K562 (cell line): ENCODE results near the gene SCAP. TPM values are rescaled to one million over a fixed set of nuclear protein-coding genes. Genes with fewer than 3 reads are reported as not detected.

Experiments used
- ARID1B ChIP-seq: fragments of 450-650 bp; IDR thresholded peaks from 2 replicates; pipeline ENCODE4 v1.6.1; 2016; ENCODE audit warnings: antibody characterized with exemption, mild to moderate bottlenecking, inconsistent platforms
- FOXA1 ChIP-seq: fragments of 450-650 bp; IDR thresholded peaks from 2 replicates; pipeline ENCODE4 v1.6.1; 2016; ENCODE audit warnings: mild to moderate bottlenecking, borderline replicate concordance
- GTF2A2 ChIP-seq: IDR thresholded peaks from 2 replicates; pipeline ENCODE4 v1.6.1; 2016; ENCODE audit warnings: mild to moderate bottlenecking, missing genetic modification characterization, missing compliant biosample characterization
- HMBOX1 ChIP-seq: sonication (generic); IDR thresholded peaks from 2 replicates; pipeline ENCODE4 v1.6.1; 2016
- HMGXB4 ChIP-seq: sonication (generic); formaldehyde crosslinking; IDR thresholded peaks from 2 replicates; pipeline ENCODE4 v1.8.1; 2023; ENCODE audit warnings: mild to moderate bottlenecking, missing genetic modification reagents
- HNRNPLL ChIP-seq: fragments of 200-400 bp; formaldehyde crosslinking; IDR thresholded peaks from 2 replicates; pipeline ENCODE4 v1.6.1; 2017; ENCODE audit warnings: low read length, low read depth, mild to moderate bottlenecking; ENCODE audit not compliant: poor library complexity, severe bottlenecking
- HNRNPUL1 ChIP-seq: fragments of 200-400 bp; formaldehyde crosslinking; IDR thresholded peaks from 2 replicates; pipeline ENCODE4 v1.6.1; 2017; ENCODE audit warnings: low read length
- PCBP1 ChIP-seq: fragments of 200-400 bp; formaldehyde crosslinking; IDR thresholded peaks from 2 replicates; pipeline ENCODE4 v1.6.1; 2018; ENCODE audit warnings: mild to moderate bottlenecking, low read depth, low read length; ENCODE audit not compliant: poor library complexity, severe bottlenecking
- RFX7 ChIP-seq: fragments of 250-450 bp; sonication (Bioruptor Pico); IDR thresholded peaks from 2 replicates; pipeline ENCODE4 v1.5.1; 2021; ENCODE audit warnings: mild to moderate bottlenecking
- SMAD1 ChIP-seq: fragments of 150-350 bp; IDR thresholded peaks from 2 replicates; pipeline ENCODE4 v1.6.1; 2014; ENCODE audit warnings: low read length, low read depth; ENCODE audit not compliant: partially characterized antibody
- WHSC1 ChIP-seq: IDR thresholded peaks from one replicate; pipeline ENCODE4 v1.6.1; 2012; ENCODE audit warnings: low read length, control low read depth, inconsistent platforms
- ZBTB11 ChIP-seq, 3 experiments: fragments of 200-800 bp in 1 of 3; fragments of 250-450 bp in 1 of 3; fragments of 450-650 bp in 1 of 3; sonication (Bioruptor Pico) in 1 of 3; sonication (Bioruptor generic) in 1 of 3; formaldehyde crosslinking in 1 of 3; IDR thresholded peaks; 2 replicates each; pipeline versions ENCODE4 v1.6.1 to v1.8.0; 2016 to 2022; ENCODE audit warnings: mild to moderate bottlenecking in 2 of 3, missing genetic modification characterization in 2 of 3, missing compliant biosample characterization in 1 of 3, moderate library complexity in 1 of 3
- ZBTB33 ChIP-seq: sonication (generic); formaldehyde crosslinking; IDR thresholded peaks from 2 replicates; pipeline ENCODE4 v1.8.1; 2023; ENCODE audit warnings: mild to moderate bottlenecking, missing genetic modification reagents
- ZBTB8A ChIP-seq: fragments of 450-650 bp; IDR thresholded peaks from 2 replicates; pipeline ENCODE4 v1.6.1; 2018; ENCODE audit warnings: mild to moderate bottlenecking, moderate library complexity; ENCODE audit not compliant: partially characterized antibody
- ZBTB9 ChIP-seq: fragments of 450-650 bp; formaldehyde crosslinking; IDR thresholded peaks from 2 replicates; pipeline ENCODE4 v1.4.0; 2020; ENCODE audit warnings: mild to moderate bottlenecking, moderate library complexity
- ZNF23 ChIP-seq: fragments of 250-450 bp; sonication (Bioruptor Pico); IDR thresholded peaks from 2 replicates; pipeline ENCODE4 v1.4.0; 2020; ENCODE audit warnings: mild to moderate bottlenecking
- ZNF431 ChIP-seq: sonication (generic); formaldehyde crosslinking; IDR thresholded peaks from 2 replicates; pipeline ENCODE4 v1.8.0; 2022; ENCODE audit warnings: mild to moderate bottlenecking, missing genetic modification reagents
- polyA plus RNA-seq, 8 experiments: library from polyadenylated mRNA; depleted of rRNA in 4 of 8; stranded (reverse) in 5 of 8; unstranded in 3 of 8; fragments of >200 nt; fragmentation: Nextera tagmentation in 2 of 8; fragmentation: Illumina TruSeq in 1 of 8; extraction: Ambion mirVana in 2 of 8; extraction: Trizol in 1 of 8; gene quantifications; 2 replicates each; pipeline versions ENCODE4 v1.2.1 to v1.2.3, GENCODE V29; 2011 to 2014; ENCODE audit warnings: inconsistent platforms in 1 of 8, missing spikeins in 1 of 8
- total RNA-seq, 7 experiments: library from RNA; depleted of rRNA in 6 of 7; stranded (reverse); fragments of >200 nt in 6 of 7; fragmentation: Illumina TruSeq in 2 of 7; extraction: Trizol in 2 of 7; gene quantifications; 2 replicates each; pipeline versions ENCODE4 v1.2.1 to v1.2.3, GENCODE V29; 2011 to 2021; ENCODE audit warnings: low replicate concordance in 1 of 7

SCAP gene
- total and polyA plus RNA-seq, 9 of the 15 experiments (the other 6 are each of a cell fraction or from before 2014, with no cell fraction given): 2.6 to 104 (median 37.8) TPM

- TF ChIP-seq GTF2A2 (tag): no peak
- no peak for TF ChIP-seq ZBTB8A
- TF ChIP-seq ARID1B: 0 out of 2 replicates have a peak, but pooled peaks have one; percentile 33
- TF ChIP-seq SMAD1: no peak
- TF ChIP-seq PCBP1: peak; percentile 19
- no peak for TF ChIP-seq WHSC1
- TF ChIP-seq HNRNPLL: no peak
- no peak for TF ChIP-seq ZBTB9
- no peak for TF ChIP-seq HMGXB4 (CRISPR knock-in tag)
- peak in 1 of 3 experiments; percentile 3; a peak in 1 of 6 replicates for TF ChIP-seq ZBTB11 (CRISPR knock-in tag; IDR thresholded peaks at IDR 0.05)
- TF ChIP-seq ZNF23 (CRISPR knock-in tag): no peak
- TF ChIP-seq ZBTB33 (CRISPR knock-in tag): no peak
- no peak for TF ChIP-seq HNRNPUL1
- TF ChIP-seq FOXA1: no peak
- TF ChIP-seq ZNF431 (CRISPR knock-in tag): 0 out of 2 replicates have a peak, but pooled peaks have one; percentile 46
- TF ChIP-seq RFX7 (CRISPR knock-in tag): no peak
- TF ChIP-seq HMBOX1: no peak
Measured at GRCh38 chr3:47381317-47382157, 94.2 kb downstream of the SCAP start (continued).
